Spleen (tissue), 7 donors: ENCODE data around the gene CSNK1G2.

ENCODE experiments used
- POLR2A ChIP-seq, 3 donors: fragments of 450-650 bp; IDR thresholded peaks; one replicate each; pipeline ENCODE4 v1.5.1; 2017; ENCODE audit warnings: antibody characterized with exemption in 3 of 3, mild to moderate bottlenecking in 1 of 3
- POLR2AphosphoS5 ChIP-seq, 3 donors: sonication (generic); formaldehyde crosslinking; IDR thresholded peaks; one replicate each; pipeline ENCODE4 v1.5.1; 2017; ENCODE audit warnings: antibody characterized with exemption in 3 of 3
- TF ChIP-seq, protein P1 (sequence below), 11 experiments: fragments of 200-600 bp in 7 of 11; fragments of 450-650 bp in 4 of 11; sonication (generic) in 4 of 11; IDR thresholded peaks in 8 of 11; conservative IDR thresholded peaks in 3 of 11; 1 replicate in 7 of 11; 2 replicates in 4 of 11; pipeline versions ENCODE4 v1.4.0 to v1.8.0; 2016 to 2021; ENCODE audit warnings: antibody characterized with exemption in 11 of 11, inconsistent platforms in 4 of 11, mild to moderate bottlenecking in 1 of 11
- donor health status: DM: no; HTN: no; CAD: no; lungs with moderate emphysema.
- donor health status: DM: no; HTN: no; CAD: no.
- donor health status: DM: no; HTN: no; CAD: no.

DNA sequence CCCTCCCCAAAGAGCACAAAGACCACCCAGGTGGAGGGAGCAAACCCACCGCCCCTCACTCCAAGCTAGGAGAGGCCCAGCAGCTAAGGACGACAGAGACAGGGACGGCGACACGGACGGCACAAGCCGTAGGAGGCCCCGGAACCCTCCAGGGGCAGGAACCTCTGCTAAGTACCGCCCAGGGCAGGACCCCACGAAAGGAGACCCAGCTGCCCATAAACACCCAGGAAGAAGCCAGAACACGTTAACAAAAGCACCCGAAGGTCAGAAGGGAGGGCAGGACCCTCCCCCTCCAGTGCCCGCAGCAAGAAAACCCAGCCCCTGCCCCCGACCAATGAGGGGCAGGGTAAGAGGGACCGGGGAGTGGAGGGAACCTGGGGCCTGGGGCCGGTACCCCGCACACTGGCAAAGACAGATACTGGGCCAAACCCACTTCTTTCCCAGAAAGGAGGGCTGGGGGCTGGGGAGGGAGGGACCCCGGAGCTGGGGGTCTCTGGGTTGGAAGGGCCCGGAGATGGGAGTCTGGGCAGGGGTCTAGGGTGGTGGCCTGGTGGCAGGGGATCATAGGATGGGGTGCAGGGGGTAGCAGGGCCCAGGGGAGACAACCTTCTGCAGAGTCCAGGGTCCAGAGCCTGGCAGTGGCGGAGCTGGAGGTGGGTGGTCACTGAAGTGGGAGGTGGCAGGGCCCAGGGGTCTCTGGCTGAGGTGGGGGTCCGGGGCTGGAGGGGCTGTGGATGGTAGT, 72.1 kb downstream of the CSNK1G2 start:
- TF ChIP-seq, protein P1, sequence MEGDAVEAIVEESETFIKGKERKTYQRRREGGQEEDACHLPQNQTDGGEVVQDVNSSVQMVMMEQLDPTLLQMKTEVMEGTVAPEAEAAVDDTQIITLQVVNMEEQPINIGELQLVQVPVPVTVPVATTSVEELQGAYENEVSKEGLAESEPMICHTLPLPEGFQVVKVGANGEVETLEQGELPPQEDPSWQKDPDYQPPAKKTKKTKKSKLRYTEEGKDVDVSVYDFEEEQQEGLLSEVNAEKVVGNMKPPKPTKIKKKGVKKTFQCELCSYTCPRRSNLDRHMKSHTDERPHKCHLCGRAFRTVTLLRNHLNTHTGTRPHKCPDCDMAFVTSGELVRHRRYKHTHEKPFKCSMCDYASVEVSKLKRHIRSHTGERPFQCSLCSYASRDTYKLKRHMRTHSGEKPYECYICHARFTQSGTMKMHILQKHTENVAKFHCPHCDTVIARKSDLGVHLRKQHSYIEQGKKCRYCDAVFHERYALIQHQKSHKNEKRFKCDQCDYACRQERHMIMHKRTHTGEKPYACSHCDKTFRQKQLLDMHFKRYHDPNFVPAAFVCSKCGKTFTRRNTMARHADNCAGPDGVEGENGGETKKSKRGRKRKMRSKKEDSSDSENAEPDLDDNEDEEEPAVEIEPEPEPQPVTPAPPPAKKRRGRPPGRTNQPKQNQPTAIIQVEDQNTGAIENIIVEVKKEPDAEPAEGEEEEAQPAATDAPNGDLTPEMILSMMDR (IDR thresholded peaks at IDR 0.05 in 8 of 11, conservative IDR thresholded peaks at IDR 0.05 in 3 of 11) = no peak
- TF ChIP-seq POLR2AphosphoS5 (IDR thresholded peaks at IDR 0.05) (no peak), POLR2A (IDR thresholded peaks at IDR 0.05) (no peak)
